NOMO-1 (cell line): ENCODE measurements around the gene TEX13B.

Experiments
- DNase-seq, 2 experiments: peaks; one replicate each; lab custom pipeline; 2025; ENCODE audit not compliant: unreplicated experiment in 2 of 2; lab: John Stamatoyannopoulos, UW

Gene TEX13B

DNA sequence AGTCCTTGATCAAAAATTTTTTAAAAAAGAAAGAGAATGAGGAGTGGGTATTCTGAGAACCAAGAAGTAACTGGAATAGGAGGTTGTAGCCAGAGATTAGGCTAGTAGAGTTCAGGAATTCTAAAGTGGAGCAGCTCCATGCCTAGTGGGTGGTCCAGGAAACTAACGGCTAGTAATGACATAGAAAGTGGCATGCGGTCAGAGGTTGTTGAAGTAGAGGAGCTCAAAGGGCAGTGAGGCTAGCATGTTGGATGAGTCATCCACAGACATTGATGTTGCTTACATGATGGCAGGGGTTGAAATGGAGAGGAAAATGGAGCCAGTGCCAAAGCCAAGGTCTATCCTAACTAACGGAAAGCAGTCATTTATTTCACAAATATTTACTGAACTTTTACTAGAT is 42.1 kb downstream of the TEX13B start:
- no peak for DNase-seq

DNA sequence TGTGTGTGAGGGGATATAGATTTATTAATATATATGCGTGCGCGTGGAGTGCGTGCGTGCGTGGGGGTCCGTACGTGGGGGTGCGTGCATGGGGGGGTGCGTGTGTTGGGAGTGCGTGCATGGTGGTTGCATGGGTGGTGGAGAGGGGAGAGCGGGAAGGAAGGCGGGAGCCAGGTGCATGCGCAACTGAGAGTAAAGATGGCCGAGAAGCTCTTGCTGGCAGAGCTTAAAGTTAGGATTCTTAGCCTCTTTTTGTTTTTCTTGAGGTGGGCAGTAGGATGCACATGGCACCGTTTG is 45.8 kb downstream of the TEX13B start:
- no peak for DNase-seq

DNA sequence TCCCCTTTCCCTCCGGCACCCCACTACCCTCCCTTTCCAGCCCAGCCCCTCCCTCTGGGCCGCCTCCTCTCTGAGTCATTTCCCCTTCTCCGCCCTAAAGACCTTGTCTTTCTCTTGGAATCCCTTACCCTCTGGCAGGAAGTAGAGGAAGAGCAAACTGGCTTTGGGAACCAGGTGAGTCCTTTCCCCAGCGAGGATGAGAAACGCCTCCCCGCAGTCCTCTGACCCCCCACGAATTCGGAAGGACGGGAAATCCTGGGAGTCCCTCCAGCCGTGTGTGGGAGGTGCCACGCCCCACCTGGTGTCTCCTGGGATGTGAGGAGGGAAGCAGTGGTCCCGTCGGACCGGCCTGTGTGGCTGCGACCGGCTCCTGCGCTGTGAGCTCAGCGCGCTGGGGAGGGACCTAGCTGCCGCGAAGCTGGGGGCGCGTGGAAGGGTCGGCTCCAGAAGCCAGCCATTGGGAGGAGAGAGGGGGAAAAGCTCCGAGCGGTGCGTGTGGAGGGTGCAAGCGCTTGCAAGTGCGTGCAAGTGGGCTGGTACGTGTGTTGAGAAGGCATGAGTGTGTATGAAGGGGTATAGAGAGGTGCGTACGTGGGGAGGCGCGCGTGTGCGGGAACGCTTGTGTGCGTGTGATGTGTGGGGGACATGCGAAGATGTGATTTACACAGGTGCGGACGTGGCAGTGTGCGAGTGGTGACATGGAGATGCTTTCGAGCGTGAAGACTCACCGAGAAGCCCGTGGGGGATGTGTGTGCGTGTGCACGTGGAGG is 46.3 kb downstream of the TEX13B start:
- no peak for DNase-seq

DNA sequence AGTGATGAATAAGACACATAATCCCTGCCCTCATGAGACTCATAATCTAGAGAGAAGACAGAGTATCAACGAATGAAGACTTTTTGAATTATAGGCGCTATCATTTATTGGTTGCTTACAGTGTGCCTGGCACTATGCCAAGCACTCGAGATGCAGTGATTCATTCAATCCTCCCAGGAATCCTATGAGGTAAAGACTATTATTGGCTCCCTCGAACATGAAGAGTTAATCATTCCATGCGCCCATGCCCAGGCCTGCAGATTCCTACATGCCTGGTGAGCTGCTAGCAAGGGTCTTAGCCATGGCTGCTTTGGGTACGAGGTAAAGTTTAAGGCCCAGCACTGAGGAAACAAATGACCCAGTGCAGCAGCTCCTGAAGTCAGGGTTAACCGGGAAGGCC is 47.0 kb downstream of the TEX13B start:
- no peak for DNase-seq

DNA sequence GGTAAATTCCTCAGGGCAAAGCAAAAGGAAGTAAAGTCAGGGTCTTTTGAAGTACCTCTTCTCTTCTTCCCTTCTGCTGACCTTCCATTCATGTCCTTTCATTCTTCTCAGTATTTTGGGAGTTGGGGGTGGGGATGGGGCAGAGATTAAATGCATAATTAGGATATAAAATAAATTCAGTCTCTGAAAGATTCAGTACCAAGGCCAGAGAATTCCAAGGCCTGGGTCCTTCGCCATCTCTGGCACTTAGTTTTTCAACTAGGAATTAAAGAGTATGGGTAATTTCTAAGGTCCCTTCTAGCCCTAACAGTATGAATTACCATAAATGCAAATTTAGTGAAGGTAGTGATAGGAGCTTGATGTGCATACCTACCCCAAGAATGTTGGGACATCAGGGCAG is 47.9 kb downstream of the TEX13B start:
- DNase-seq: no peak
